Calu3 (cell line): Measurements from ENCODE around the gene MGST3. TPM values are rescaled to one million over a fixed set of nuclear protein-coding genes. Genes with fewer than 3 reads are reported as not detected.

Source experiments
- BruUV-seq: library from RNA; stranded (reverse); fragments of 400-500 nt; replicated peaks from 2 replicates; lab custom pipeline; 2021; lab: Mats Ljungman, UMichigan
- CTCF ChIA-PET: fragments of 300-600 bp; sonication (Branson Sonifier 250); formaldehyde crosslinking; loops from one replicate; lab custom pipeline; 2022; ENCODE audit warnings: antibody characterized with exemption; lab: Charles Lee
- DNase-seq: peaks from one replicate; pipeline ENCODE4 v3.0.0; 2022
- H3K27ac Mint-ChIP-seq: one replicate; pipeline ENCODE4 v1.8.0; 2022; ENCODE audit warnings: mixed read lengths; ENCODE audit not compliant: unreplicated experiment
- H3K27me3 Mint-ChIP-seq: one replicate; pipeline ENCODE4 v1.8.0; 2022; ENCODE audit warnings: mixed read lengths; ENCODE audit not compliant: unreplicated experiment
- H3K36me3 Mint-ChIP-seq: one replicate; pipeline ENCODE4 v1.8.0; 2022; ENCODE audit warnings: mild to moderate bottlenecking, moderate library complexity, mixed read lengths; ENCODE audit not compliant: insufficient read depth, unreplicated experiment
- H3K4me1 Mint-ChIP-seq: one replicate; pipeline ENCODE4 v1.8.0; 2022; ENCODE audit warnings: mild to moderate bottlenecking, low read depth, mixed read lengths; ENCODE audit not compliant: unreplicated experiment
- H3K4me3 Mint-ChIP-seq: one replicate; pipeline ENCODE4 v1.8.0; 2022; ENCODE audit warnings: mild to moderate bottlenecking, low read depth, moderate library complexity, mixed read lengths; ENCODE audit not compliant: unreplicated experiment
- H3K9me3 Mint-ChIP-seq: one replicate; pipeline ENCODE4 v1.8.0; 2022; ENCODE audit warnings: low read depth, mixed read lengths; ENCODE audit not compliant: unreplicated experiment
- intact Hi-C: fragments of 100-400 bp; cut with micrococcal nuclease; formaldehyde crosslinking; loops from one replicate; pipeline ENCODE4 v1.10.0; 2022; ENCODE audit not compliant: unreplicated experiment
- total RNA-seq: library from RNA; stranded (reverse); gene quantifications from 2 replicates; pipeline ENCODE4 v1.2.3, GENCODE V29; 2022
- TF ChIP-seq, protein P1 (sequence below): fragments of 200-600 bp; IDR thresholded peaks from one replicate; pipeline ENCODE4 v1.8.0; 2022; ENCODE audit warnings: antibody characterized with exemption; ENCODE audit not compliant: unreplicated experiment

MGST3 gene
- total RNA-seq, 1 experiment from 2014 or later, result 136 TPM

- intact Hi-C loops, result no loop called here
- Mint-ChIP-seq H3K9me3 (no peaks in the 10 kb centered on the region), H3K27me3 (peaks cover 25% of the 10 kb centered on the region), H3K4me1 (no peaks in the 10 kb centered on the region), H3K27ac (no peak overlapping the region), H3K36me3 (no peaks in the 10 kb centered on the region), H3K4me3 (no peak overlapping the region)
- BruUV-seq, result no TSS peak
- TF ChIP-seq, protein P1, sequence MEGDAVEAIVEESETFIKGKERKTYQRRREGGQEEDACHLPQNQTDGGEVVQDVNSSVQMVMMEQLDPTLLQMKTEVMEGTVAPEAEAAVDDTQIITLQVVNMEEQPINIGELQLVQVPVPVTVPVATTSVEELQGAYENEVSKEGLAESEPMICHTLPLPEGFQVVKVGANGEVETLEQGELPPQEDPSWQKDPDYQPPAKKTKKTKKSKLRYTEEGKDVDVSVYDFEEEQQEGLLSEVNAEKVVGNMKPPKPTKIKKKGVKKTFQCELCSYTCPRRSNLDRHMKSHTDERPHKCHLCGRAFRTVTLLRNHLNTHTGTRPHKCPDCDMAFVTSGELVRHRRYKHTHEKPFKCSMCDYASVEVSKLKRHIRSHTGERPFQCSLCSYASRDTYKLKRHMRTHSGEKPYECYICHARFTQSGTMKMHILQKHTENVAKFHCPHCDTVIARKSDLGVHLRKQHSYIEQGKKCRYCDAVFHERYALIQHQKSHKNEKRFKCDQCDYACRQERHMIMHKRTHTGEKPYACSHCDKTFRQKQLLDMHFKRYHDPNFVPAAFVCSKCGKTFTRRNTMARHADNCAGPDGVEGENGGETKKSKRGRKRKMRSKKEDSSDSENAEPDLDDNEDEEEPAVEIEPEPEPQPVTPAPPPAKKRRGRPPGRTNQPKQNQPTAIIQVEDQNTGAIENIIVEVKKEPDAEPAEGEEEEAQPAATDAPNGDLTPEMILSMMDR, result no peak
- no peak for DNase-seq
- CTCF ChIA-PET, result no interaction called here
Observed at GRCh38 chr1:165619647-165620151, 11.3 kb upstream of the MGST3 start.

GRCh38 chr1:165623624-165624023 is 7.4 kb upstream of the MGST3 start:
- TF ChIP-seq, protein P1, result no peak
- no peaks in the 10 kb centered on the region for H3K9me3 Mint-ChIP-seq
- no peaks in the 10 kb centered on the region for H3K4me1 Mint-ChIP-seq
- DNase-seq, result no peak
- intact Hi-C loops, result no loop called here
- H3K36me3 Mint-ChIP-seq, result no peaks in the 10 kb centered on the region
- peaks cover 12% of the 10 kb centered on the region for H3K27me3 Mint-ChIP-seq
- H3K4me3 Mint-ChIP-seq, result no peak overlapping the region
- BruUV-seq, result no TSS peak
- CTCF ChIA-PET, result no interaction called here
- H3K27ac Mint-ChIP-seq, result no peak overlapping the region

GRCh38 chr1:165624441-165624840 is 6.6 kb upstream of the MGST3 start:
- H3K4me1 Mint-ChIP-seq, result no peaks in the 10 kb centered on the region
- no TSS peak for BruUV-seq
- no peak overlapping the region for H3K27ac Mint-ChIP-seq
- TF ChIP-seq, protein P1, result no peak
- DNase-seq, result no peak
- no peaks in the 10 kb centered on the region for H3K36me3 Mint-ChIP-seq
- H3K27me3 Mint-ChIP-seq, result peaks cover 12% of the 10 kb centered on the region
- intact Hi-C loops, result no loop called here
- H3K4me3 Mint-ChIP-seq, result no peak overlapping the region
- CTCF ChIA-PET, result no interaction called here
- H3K9me3 Mint-ChIP-seq, result no peaks in the 10 kb centered on the region

DNA sequence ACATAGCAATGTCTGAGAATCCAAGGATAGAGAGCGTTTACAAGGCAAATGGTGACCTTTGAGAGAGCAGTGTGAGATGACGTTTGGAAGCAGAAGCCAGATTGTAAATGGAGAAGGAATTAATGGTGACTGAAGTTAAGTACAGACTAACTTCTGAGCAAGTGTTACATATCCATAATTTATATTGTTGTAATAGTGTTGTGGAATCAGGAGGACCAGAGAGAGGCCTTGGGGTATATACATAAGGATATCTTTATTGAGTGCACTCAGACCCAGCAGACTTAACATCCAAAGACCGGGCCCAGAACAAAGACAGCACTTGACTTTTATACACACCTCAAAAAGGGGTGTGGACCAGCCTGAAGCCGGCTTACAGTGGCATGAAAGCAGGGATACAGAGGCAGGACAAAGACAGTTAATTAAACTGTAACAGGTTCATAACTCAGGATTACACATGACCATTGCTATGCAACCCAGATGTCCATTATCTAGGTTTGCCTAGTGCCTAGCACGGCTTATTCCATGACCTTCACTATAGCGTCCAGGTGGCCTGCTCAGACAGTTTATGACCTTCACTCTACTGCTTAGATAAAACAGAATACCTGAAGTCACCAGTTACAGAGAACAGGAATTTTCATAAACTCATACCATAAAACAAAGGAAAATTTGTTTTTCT is 2.7 kb upstream of the MGST3 start:
- TF ChIP-seq, protein P1, result no peak
- intact Hi-C loops, result no loop called here
- Mint-ChIP-seq H3K36me3 (no peaks in the 10 kb centered on the region), H3K27ac (no peak overlapping the region), H3K4me1 (no peaks in the 10 kb centered on the region), H3K4me3 (no peak overlapping the region), H3K27me3 (no peaks in the 10 kb centered on the region), H3K9me3 (no peaks in the 10 kb centered on the region)
- DNase-seq, result no peak
- CTCF ChIA-PET, result no interaction called here
- no TSS peak for BruUV-seq
